ENCODE measurements around the gene FAU.
"Not testable (repeated sequence)": the region's sequence is repeated elsewhere in the genome, so short reads cannot be mapped to it uniquely, and the experiment has no call there.

The FAU gene

DNA sequence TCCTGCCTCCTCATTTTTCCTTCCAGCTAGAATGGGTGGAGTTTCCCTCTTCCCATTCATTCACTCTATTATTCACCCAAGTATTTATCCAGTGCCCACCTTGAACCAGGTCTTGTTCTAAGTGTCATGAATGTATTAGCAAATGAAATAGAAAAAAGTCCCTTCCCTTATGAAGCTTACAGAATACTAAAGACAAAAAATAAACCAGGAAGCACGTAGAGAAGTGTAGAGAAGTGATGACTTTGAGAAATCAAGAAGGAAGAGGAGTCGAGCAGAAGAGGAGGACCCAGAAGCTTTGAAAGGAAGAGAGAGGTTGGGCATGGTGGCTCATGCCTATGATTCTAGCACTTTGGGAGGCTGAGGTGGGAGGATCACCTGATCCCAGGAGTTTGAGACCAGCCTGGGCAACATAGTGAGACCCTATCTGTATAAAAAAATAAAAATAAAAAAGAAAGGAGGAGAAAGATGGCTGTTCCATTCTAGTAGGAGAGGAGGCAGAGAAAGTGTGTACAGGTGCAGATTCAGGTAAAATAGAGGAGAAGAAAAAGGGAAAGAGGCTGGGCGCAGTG is 29.5 kb upstream of the FAU start:
- no peak overlapping the region for H3K4me3 ChIP-seq (replicated peaks in 1 of 2; ENCODE audit: low read depth in 2 of 2, low read length in 2 of 2)
- DNase-seq (ENCODE audit: low read depth in 2 of 2), result no peak
- TF ChIP-seq, protein P1, sequence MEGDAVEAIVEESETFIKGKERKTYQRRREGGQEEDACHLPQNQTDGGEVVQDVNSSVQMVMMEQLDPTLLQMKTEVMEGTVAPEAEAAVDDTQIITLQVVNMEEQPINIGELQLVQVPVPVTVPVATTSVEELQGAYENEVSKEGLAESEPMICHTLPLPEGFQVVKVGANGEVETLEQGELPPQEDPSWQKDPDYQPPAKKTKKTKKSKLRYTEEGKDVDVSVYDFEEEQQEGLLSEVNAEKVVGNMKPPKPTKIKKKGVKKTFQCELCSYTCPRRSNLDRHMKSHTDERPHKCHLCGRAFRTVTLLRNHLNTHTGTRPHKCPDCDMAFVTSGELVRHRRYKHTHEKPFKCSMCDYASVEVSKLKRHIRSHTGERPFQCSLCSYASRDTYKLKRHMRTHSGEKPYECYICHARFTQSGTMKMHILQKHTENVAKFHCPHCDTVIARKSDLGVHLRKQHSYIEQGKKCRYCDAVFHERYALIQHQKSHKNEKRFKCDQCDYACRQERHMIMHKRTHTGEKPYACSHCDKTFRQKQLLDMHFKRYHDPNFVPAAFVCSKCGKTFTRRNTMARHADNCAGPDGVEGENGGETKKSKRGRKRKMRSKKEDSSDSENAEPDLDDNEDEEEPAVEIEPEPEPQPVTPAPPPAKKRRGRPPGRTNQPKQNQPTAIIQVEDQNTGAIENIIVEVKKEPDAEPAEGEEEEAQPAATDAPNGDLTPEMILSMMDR (IDR thresholded peaks at IDR 0.05; ENCODE audit: low read depth, low read length), result no peak

GRCh38 chr11:65150509-65151299 is 28.8 kb upstream of the FAU start:
- H3K4me3 ChIP-seq (replicated peaks in 1 of 2; ENCODE audit: low read depth in 2 of 2, low read length in 2 of 2), result no peak overlapping the region
- TF ChIP-seq, protein P1 (IDR thresholded peaks at IDR 0.05; ENCODE audit: low read depth, low read length), result no peak
- DNase-seq (ENCODE audit: low read depth in 2 of 2), result peak; percentile 62 to 88

DNA sequence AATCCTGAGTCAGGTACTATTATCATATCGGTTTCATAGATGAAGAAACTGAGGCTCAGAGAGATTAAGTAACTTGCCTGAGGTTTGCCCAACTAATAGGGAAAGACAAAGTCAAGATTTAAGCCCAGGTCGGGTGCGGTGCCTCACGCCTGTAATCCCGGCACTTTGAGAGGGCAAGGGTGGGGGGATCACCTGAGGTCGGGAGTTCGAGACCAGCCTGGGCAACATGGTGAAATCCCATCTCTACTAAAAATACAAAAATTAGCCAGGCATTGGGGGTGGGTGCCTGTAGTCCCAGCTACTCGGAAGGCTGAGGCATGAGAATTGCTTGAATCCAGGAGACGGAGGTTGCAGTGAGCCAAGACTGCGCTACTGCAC is 28.2 kb upstream of the FAU start:
- H3K4me3 ChIP-seq (replicated peaks in 1 of 2; ENCODE audit: low read depth in 2 of 2, low read length in 2 of 2); DNase-seq (ENCODE audit: low read depth in 2 of 2): not testable (repeated sequence)

DNA sequence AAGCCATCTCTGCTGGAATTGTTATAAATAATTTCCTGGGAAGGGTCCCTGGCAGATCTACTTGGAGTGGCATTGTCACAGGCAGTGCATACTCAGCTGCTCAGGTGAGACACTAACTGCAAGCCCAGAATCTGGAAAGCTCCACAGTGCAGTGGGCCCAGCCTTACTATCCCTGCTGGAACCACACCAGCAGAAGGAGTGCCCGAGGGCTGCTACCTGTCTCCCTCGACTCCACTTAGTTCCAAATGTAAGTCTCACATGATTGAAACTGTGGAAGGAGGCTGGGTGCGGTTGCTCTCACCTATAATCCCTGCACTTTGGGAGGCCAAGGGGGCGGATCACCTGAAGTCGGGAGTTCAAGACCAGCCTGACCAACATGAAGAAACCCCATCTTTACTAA is 26.7 kb upstream of the FAU start:
- H3K4me3 ChIP-seq (replicated peaks in 1 of 2; ENCODE audit: low read depth in 2 of 2, low read length in 2 of 2), result no peak overlapping the region
- TF ChIP-seq, protein P1 (IDR thresholded peaks at IDR 0.05; ENCODE audit: low read depth, low read length), result no peak
- no peak for DNase-seq (ENCODE audit: low read depth in 2 of 2)

GRCh38 chr11:65147352-65148075 is 25.6 kb upstream of the FAU start:
- no peak overlapping the region for H3K4me3 ChIP-seq (replicated peaks in 1 of 2; ENCODE audit: low read depth in 2 of 2, low read length in 2 of 2)
- TF ChIP-seq, protein P1 (IDR thresholded peaks at IDR 0.05; ENCODE audit: low read depth, low read length), result no peak
- no peak for DNase-seq (ENCODE audit: low read depth in 2 of 2)

DNA sequence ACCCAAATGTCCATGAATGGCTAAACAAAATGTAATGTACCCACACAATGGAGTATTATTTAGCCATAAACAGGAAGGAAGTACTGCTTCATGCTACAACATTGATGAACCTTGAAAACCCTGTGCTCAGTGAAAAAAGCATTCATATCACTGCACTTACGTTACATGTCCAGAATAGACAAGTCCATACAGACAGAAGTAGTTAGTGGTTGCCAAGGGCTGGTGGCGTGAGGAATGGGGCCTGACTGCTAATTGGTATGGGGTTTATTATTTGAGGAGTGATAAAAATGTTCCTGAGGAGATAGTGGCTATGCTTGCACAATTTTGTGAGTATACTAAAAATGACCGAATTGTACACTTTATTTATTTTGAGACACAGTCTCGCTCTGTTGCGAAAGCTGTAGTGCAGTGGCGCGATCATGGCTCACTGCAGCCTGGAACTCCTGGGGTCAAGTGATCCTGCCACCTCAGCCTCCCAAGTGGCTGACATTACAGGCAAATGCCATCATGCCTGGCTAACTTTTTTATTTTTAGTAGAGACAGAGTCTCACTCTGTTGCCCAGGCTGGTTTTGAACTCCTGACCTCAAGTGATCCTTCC is 20.1 kb upstream of the FAU start:
- TF ChIP-seq, protein P1 (IDR thresholded peaks at IDR 0.05; ENCODE audit: low read depth, low read length), result no peak
- DNase-seq (ENCODE audit: low read depth in 2 of 2), result no peak
- H3K4me3 ChIP-seq (replicated peaks in 1 of 2; ENCODE audit: low read depth in 2 of 2, low read length in 2 of 2), result no peak overlapping the region

Data from cardiac fibroblast (primary cell).